Measurements from ENCODE around the gene SRMS. TPM values are rescaled to one million over a fixed set of nuclear protein-coding genes. Genes with fewer than 3 reads are reported as not detected.
"Not testable (repeated sequence)": the region's sequence is repeated elsewhere in the genome, so short reads cannot be mapped to it uniquely, and the experiment has no call there.

SRMS gene
- total RNA-seq, 4 donors from 2014 or later = not detected

- intact Hi-C loops (cut with DNase I; ENCODE audit: low total_unique reads) = no loop called here
- Histone ChIP-seq H3K36me3 (no peaks in the 10 kb centered on the region), H3K27me3 (no peaks in the 10 kb centered on the region), H3K4me1 (peaks cover 12 to 23% of the 10 kb centered on the region in 2 donors), H3K9me3 (no peaks in the 10 kb centered on the region), H3K4me3 (no peak overlapping the region), H3K27ac (no peak overlapping the region)
- ATAC-seq = no peak
- no peak for DNase-seq
- in situ Hi-C loops (cut with MboI; ENCODE audit: low sequenced_read_pairs in 4 of 4) = no loop called here
- no peak for TF ChIP-seq POLR2A (IDR thresholded peaks at IDR 0.05)
- TF ChIP-seq, protein P1, sequence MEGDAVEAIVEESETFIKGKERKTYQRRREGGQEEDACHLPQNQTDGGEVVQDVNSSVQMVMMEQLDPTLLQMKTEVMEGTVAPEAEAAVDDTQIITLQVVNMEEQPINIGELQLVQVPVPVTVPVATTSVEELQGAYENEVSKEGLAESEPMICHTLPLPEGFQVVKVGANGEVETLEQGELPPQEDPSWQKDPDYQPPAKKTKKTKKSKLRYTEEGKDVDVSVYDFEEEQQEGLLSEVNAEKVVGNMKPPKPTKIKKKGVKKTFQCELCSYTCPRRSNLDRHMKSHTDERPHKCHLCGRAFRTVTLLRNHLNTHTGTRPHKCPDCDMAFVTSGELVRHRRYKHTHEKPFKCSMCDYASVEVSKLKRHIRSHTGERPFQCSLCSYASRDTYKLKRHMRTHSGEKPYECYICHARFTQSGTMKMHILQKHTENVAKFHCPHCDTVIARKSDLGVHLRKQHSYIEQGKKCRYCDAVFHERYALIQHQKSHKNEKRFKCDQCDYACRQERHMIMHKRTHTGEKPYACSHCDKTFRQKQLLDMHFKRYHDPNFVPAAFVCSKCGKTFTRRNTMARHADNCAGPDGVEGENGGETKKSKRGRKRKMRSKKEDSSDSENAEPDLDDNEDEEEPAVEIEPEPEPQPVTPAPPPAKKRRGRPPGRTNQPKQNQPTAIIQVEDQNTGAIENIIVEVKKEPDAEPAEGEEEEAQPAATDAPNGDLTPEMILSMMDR (IDR thresholded peaks at IDR 0.05 in 4 of 5, conservative IDR thresholded peaks at IDR 0.05 in 1 of 5) = no peak
Observed at GRCh38 chr20:63518351-63518861, 29.1 kb downstream of the SRMS start.

DNA sequence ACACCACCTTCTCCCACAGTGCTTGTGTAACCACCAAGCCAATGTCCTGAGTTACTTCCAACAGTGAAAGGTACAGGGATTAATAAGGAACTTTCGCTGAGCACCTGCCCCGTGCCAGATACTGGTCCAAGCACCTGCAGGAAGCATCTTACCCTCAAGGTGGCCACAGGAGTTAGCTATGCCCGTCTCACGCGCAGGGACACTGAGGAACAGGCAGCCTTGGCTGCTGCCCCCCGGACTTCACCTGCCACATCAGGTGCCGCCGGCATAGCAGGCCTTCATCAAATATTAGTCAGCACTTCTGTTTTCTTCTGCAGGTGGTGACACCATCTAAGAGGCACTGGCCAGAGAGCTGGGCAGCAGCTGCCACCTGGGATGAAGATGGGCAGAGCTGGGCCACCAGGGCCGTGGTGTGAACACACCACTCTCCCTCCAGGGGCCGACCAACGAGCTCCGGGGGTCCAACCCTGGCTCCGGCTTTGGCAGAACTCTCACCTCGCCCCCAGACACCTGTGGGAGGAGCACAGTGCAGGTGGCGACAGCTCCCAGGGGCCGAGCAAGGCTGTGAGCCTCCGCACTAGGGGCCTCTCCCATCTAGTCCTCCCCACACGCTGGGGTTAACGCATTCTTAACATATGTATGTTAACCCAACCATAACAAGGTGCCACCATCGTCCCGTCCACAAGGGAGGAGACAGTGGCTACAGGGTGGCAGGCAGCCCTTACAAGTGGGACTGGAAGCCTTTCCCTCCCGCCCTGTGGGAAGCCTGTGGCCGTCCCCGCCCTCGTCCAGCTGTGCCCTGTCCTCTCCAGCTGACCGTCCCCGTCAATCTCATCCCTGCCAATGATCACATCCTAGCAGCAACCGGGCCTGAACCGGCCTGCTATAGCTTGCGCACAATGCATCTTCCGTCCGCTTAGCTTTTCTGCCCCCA, 29.9 kb downstream of the SRMS start:
- DNase-seq = no peak

GRCh38 chr20:63514520-63514919, 33.0 kb downstream of the SRMS start:
- H3K36me3 ChIP-seq; H3K27me3 ChIP-seq; ATAC-seq; DNase-seq; intact Hi-C loops (cut with DNase I; ENCODE audit: low total_unique reads); in situ Hi-C loops (cut with MboI; ENCODE audit: low sequenced_read_pairs in 4 of 4); H3K9me3 ChIP-seq; H3K27ac ChIP-seq; H3K4me3 ChIP-seq: not testable (repeated sequence)
- H3K4me1 ChIP-seq = peaks cover 7 to 11% of the 10 kb centered on the region in 2 donors

More for the DNA sequence above, 29.9 kb downstream of the SRMS start:
- Histone ChIP-seq H3K36me3 (no peaks in the 10 kb centered on the region), H3K9me3 (no peaks in the 10 kb centered on the region), H3K27me3 (no peaks in the 10 kb centered on the region), H3K4me1 (peaks cover 12 to 23% of the 10 kb centered on the region in 2 donors), H3K4me3 (no peak overlapping the region), H3K27ac (no peak overlapping the region)
- ATAC-seq = no peak
- intact Hi-C loops (cut with DNase I; ENCODE audit: low total_unique reads) (no loop called here), in situ Hi-C loops (cut with MboI; ENCODE audit: low sequenced_read_pairs in 4 of 4) (no loop called here)
- TF ChIP-seq, protein P1 (IDR thresholded peaks at IDR 0.05 in 4 of 5, conservative IDR thresholded peaks at IDR 0.05 in 1 of 5) = no peak
- TF ChIP-seq POLR2A (IDR thresholded peaks at IDR 0.05) = no peak

DNA sequence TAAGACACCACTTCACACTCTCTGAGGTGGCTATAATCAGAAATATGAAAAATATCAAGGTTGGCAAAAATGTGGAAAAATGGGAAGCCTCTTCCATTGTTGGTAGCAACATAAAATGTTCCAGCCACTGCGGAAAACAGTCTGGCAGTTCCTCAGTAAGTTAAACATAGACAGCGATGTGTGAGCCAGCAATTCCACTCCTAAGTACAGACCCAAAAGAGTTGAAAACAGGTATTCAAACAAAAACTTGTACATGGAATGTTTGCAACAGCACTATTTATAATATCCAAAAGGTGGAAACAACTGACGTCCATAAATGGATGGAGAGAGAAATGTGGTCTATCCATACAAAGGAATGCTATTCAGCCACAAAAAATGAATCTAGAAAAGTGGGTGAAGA, 34.3 kb downstream of the SRMS start:
- Histone ChIP-seq H3K27me3 (no peaks in the 10 kb centered on the region), H3K4me3 (no peak overlapping the region), H3K4me1 (peaks cover 9 to 10% of the 10 kb centered on the region in 2 donors), H3K36me3 (no peaks in the 10 kb centered on the region), H3K27ac (no peak overlapping the region), H3K9me3 (no peaks in the 10 kb centered on the region)
- intact Hi-C loops (cut with DNase I; ENCODE audit: low total_unique reads) (no loop called here), in situ Hi-C loops (cut with MboI; ENCODE audit: low sequenced_read_pairs in 4 of 4) (no loop called here)
- TF ChIP-seq POLR2A (IDR thresholded peaks at IDR 0.05) = no peak
- TF ChIP-seq, protein P1 (IDR thresholded peaks at IDR 0.05 in 4 of 5, conservative IDR thresholded peaks at IDR 0.05 in 1 of 5) = no peak
- DNase-seq (no peak), ATAC-seq (no peak)

DNA sequence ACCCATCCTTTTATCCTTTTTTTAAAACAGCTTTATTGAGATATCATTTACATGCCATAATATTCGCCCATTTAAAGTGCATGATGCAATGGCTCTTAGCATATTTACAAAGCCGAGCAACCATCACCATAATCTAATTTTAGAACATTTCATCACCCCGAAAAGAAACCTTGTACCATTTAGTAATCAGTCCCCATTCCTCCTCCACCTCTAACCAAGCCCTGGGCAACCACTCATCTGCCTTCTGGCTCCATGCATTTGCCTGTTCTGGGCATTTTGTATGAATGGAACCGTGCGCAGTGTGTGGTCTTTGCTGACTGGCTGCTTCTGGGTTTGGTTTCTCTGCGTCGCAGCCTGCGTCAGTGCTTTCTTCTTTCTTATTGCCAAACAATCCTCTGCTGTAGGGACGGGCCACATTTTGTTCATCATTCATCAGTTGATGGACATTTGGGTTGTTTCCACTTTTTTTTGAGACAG, 38.4 kb downstream of the SRMS start:
- H3K9me3 ChIP-seq = no peaks in the 10 kb centered on the region
- H3K4me1 ChIP-seq = peaks cover 9 to 10% of the 10 kb centered on the region in 2 donors
- DNase-seq = peak in 1 of 2 donors; percentile 63
- intact Hi-C loops (cut with DNase I; ENCODE audit: low total_unique reads) = no loop called here
- peak overlapping the region; percentile 79 to 81 (median 81) for H3K27ac ChIP-seq
- ATAC-seq = peak; percentile 98 to 99
- H3K36me3 ChIP-seq = no peaks in the 10 kb centered on the region
- in situ Hi-C loops (cut with MboI; ENCODE audit: low sequenced_read_pairs in 4 of 4) = no loop called here
- H3K27me3 ChIP-seq = no peaks in the 10 kb centered on the region
- TF ChIP-seq, protein P1 (IDR thresholded peaks at IDR 0.05 in 4 of 5, conservative IDR thresholded peaks at IDR 0.05 in 1 of 5) = no peak
- peak in 1 of 2 donors; percentile 16 for TF ChIP-seq POLR2A (IDR thresholded peaks at IDR 0.05)
- no peak overlapping the region for H3K4me3 ChIP-seq

All from gastrocnemius medialis (tissue), 4 donors.